HEK293 (cell line): Measurements from ENCODE around the gene TBC1D16.

Experiments
- CTCF ChIA-PET: fragments of 350-600 bp; formaldehyde crosslinking; extraction: SDS; loops from one replicate; lab custom pipeline; 2021; ENCODE audit warnings: antibody characterized with exemption; lab: Yijun Ruan, JAX
- POLR2A ChIA-PET: fragments of 300-600 bp; formaldehyde crosslinking; extraction: SDS; loops from one replicate; lab custom pipeline; 2020; ENCODE audit warnings: antibody characterized with exemption, inconsistent platforms; lab: Yijun Ruan, JAX
- H3K27ac ChIP-seq: fragments of 200-500 bp; sonication (Bioruptor generic); 2 replicates; pipeline ENCODE4 v1.5.1; 2014; ENCODE audit warnings: low read depth, low read length, control low read depth, inconsistent platforms; ENCODE audit errors: extremely low read depth
- H3K36me3 ChIP-seq, 2 experiments: fragments of 200-500 bp in 1 of 2; sonication (Bioruptor generic) in 1 of 2; 1 replicate in 1 of 2; 2 replicates in 1 of 2; pipeline ENCODE4 v1.5.1; 2014 to 2017; ENCODE audit warnings: inconsistent platforms in 2 of 2, low read length in 2 of 2; ENCODE audit not compliant: control insufficient read depth in 2 of 2, insufficient read depth in 1 of 2
- H3K4me1 ChIP-seq: fragments of 200-500 bp; sonication (Bioruptor generic); 2 replicates; pipeline ENCODE4 v1.5.1; 2014; ENCODE audit warnings: mild to moderate bottlenecking, low read length, inconsistent platforms; ENCODE audit not compliant: control insufficient read depth, insufficient read depth
- H3K4me3 ChIP-seq: 2 replicates; pipeline ENCODE4 v1.5.1; 2011; ENCODE audit warnings: low read depth, mild to moderate bottlenecking, control low read depth, low read length, moderate library complexity
- H3K9me3 ChIP-seq: fragments of 200-500 bp; sonication (Bioruptor generic); 2 replicates; pipeline ENCODE4 v1.5.1; 2014; ENCODE audit warnings: low read depth, low read length, inconsistent platforms; ENCODE audit not compliant: control insufficient read depth, insufficient read depth
- GLIS1 ChIP-seq: fragments of 450-650 bp; formaldehyde crosslinking; IDR thresholded peaks from 2 replicates; pipeline ENCODE4 v1.5.1; 2016; ENCODE audit warnings: missing biosample characterization, missing genetic modification characterization
- HIC1 ChIP-seq: fragments of 450-650 bp; formaldehyde crosslinking; IDR thresholded peaks from 2 replicates; pipeline ENCODE4 v1.5.1; 2016; ENCODE audit warnings: missing biosample characterization, missing genetic modification characterization
- KLF8 ChIP-seq: fragments of 450-650 bp; formaldehyde crosslinking; IDR thresholded peaks from 2 replicates; pipeline ENCODE4 v1.5.1; 2016; ENCODE audit warnings: missing biosample characterization, missing genetic modification characterization
- MYNN ChIP-seq: fragments of 450-650 bp; formaldehyde crosslinking; IDR thresholded peaks from 2 replicates; pipeline ENCODE4 v1.5.1; 2016; ENCODE audit warnings: missing biosample characterization, missing genetic modification characterization, borderline replicate concordance
- SCRT2 ChIP-seq: fragments of 450-650 bp; formaldehyde crosslinking; IDR thresholded peaks from 2 replicates; pipeline ENCODE4 v1.5.1; 2016; ENCODE audit warnings: missing biosample characterization, missing genetic modification characterization
- ZFP41 ChIP-seq: fragments of 450-650 bp; formaldehyde crosslinking; IDR thresholded peaks from 2 replicates; pipeline ENCODE4 v1.5.1; 2016; ENCODE audit warnings: missing biosample characterization, missing genetic modification characterization, borderline replicate concordance
- ZIC2 ChIP-seq: fragments of 450-650 bp; formaldehyde crosslinking; IDR thresholded peaks from 2 replicates; pipeline ENCODE4 v1.5.1; 2016; ENCODE audit warnings: missing biosample characterization, missing genetic modification characterization
- ZNF266 ChIP-seq: fragments of 450-650 bp; formaldehyde crosslinking; IDR thresholded peaks from 2 replicates; pipeline ENCODE4 v1.5.1; 2016; ENCODE audit warnings: missing biosample characterization, missing genetic modification characterization, low read depth
- ZNF354C ChIP-seq: fragments of 450-650 bp; formaldehyde crosslinking; IDR thresholded peaks from 2 replicates; pipeline ENCODE4 v1.5.1; 2016; ENCODE audit warnings: missing biosample characterization, missing genetic modification characterization, low read depth, borderline replicate concordance
- ZNF433 ChIP-seq: fragments of 450-650 bp; formaldehyde crosslinking; IDR thresholded peaks from 2 replicates; pipeline ENCODE4 v1.5.1; 2016; ENCODE audit warnings: missing biosample characterization, missing genetic modification characterization, low read depth
- ZNF621 ChIP-seq: fragments of 450-650 bp; formaldehyde crosslinking; IDR thresholded peaks from 2 replicates; pipeline ENCODE4 v1.5.1; 2017; ENCODE audit warnings: missing biosample characterization, missing genetic modification characterization
- TF ChIP-seq, protein P1 (sequence below): fragments of 450-650 bp; formaldehyde crosslinking; IDR thresholded peaks from 2 replicates; pipeline ENCODE4 v1.5.1; 2016; ENCODE audit warnings: missing biosample characterization, missing genetic modification characterization
- TF ChIP-seq, protein P2 (sequence below): fragments of 450-650 bp; formaldehyde crosslinking; IDR thresholded peaks from 2 replicates; pipeline ENCODE4 v1.5.1; 2016; ENCODE audit warnings: missing biosample characterization, missing genetic modification characterization

TBC1D16 gene

DNA sequence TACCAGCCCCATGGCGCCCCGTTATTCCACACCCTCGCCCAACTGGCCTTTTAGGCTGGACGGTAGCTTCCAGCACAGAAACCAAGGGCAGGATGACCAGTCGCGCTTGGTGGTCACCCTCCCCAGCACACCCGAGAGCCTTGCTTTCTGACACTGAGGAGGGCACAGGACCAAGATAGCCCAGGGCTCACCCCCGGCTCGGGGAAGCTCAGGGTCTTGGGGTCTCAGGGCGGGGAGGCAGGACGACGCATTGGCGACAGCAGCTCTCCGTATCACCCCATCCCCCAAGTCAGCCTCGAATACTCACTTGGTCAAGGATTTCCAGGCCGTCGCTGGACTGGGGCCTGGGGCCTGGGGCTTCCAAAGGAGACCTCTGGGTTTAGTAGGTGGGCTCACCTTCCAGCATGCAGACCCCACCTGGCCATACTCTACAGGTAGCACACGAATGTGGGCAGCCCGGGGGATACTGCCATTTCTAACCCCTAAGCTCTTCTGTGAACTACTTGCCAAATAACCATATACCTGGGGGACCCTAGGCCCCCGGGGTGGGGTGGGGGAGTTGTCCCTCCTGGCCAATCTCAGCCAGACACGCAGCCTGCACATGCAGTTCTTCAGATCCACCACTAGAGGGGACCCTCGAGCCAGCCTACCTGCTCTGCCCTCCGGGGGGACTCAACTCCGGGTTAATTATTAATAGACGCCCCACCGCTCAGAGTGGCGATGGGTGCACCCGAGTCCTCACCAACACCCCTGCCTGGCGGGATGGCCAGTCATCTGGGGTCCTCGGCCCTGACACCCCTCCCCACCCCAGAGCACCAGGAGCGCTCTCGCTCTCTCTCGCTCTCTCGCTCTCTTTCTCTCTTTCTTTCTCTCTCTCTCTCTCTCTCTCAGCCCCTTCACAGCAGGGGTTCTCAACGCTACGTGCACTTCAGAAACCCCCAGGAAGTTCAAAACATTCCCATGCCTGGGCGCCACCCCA lies 30.0 kb downstream of the TBC1D16 start (continued):
- TF ChIP-seq HIC1 (tag by site-specific recombination) (peak; percentile 57; the same call in 1 of the 2 replicates), GLIS1 (tag by site-specific recombination) (peak; percentile 29; the same call in 1 of the 2 replicates), ZIC2 (tag by site-specific recombination) (peak; percentile 71), ZNF266 (tag by site-specific recombination) (no peak), KLF8 (tag by site-specific recombination) (peak; percentile 18; the same call in 1 of the 2 replicates)

- Histone ChIP-seq H3K27ac (no peak overlapping the region), H3K9me3 (no peaks in the 10 kb centered on the region), H3K4me1 (no peaks in the 10 kb centered on the region), H3K4me3 (no peak overlapping the region), H3K36me3 (peaks cover 0 to 5% of the 10 kb centered on the region in 2 experiments; a peak in 2 of 3 replicates)
- ChIA-PET POLR2A (no interaction called here), CTCF (interaction anchor here (0.5 to 5.1 kb wide), 8 partner anchors 9 to 358 kb away, joined by 3 to 41 read pairs (median 4); no protein-coding TSS in a partner anchor)
- no peak for TF ChIP-seq MYNN (tag by site-specific recombination)
- TF ChIP-seq, protein P1, sequence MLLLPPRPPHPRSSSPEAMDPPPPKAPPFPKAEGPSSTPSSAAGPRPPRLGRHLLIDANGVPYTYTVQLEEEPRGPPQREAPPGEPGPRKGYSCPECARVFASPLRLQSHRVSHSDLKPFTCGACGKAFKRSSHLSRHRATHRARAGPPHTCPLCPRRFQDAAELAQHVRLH (tag by site-specific recombination): no peak
- TF ChIP-seq ZNF354C (tag by site-specific recombination): no peak
- TF ChIP-seq, protein P2, sequence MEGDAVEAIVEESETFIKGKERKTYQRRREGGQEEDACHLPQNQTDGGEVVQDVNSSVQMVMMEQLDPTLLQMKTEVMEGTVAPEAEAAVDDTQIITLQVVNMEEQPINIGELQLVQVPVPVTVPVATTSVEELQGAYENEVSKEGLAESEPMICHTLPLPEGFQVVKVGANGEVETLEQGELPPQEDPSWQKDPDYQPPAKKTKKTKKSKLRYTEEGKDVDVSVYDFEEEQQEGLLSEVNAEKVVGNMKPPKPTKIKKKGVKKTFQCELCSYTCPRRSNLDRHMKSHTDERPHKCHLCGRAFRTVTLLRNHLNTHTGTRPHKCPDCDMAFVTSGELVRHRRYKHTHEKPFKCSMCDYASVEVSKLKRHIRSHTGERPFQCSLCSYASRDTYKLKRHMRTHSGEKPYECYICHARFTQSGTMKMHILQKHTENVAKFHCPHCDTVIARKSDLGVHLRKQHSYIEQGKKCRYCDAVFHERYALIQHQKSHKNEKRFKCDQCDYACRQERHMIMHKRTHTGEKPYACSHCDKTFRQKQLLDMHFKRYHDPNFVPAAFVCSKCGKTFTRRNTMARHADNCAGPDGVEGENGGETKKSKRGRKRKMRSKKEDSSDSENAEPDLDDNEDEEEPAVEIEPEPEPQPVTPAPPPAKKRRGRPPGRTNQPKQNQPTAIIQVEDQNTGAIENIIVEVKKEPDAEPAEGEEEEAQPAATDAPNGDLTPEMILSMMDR: no peak
- no peak for TF ChIP-seq ZNF433 (tag by site-specific recombination)
These were observed 31.7 kb downstream of the TBC1D16 start for GRCh38 chr17:80003969-80004368.

- ChIA-PET CTCF (interaction anchor here (5.1 kb wide), 1 partner anchor 8 kb away, joined by 41 read pairs; no protein-coding TSS in a partner anchor), POLR2A (no interaction called here)
- no peaks in the 10 kb centered on the region for H3K4me1 ChIP-seq
- TF ChIP-seq SCRT2 (0 out of 2 replicates have a peak, but pooled peaks have one; percentile 13), ZNF621 (no peak), ZIC2 (tag by site-specific recombination) (peak; percentile 89), ZFP41 (tag by site-specific recombination) (no peak)
- H3K27ac ChIP-seq: no peak overlapping the region
- H3K9me3 ChIP-seq: no peaks in the 10 kb centered on the region
- peaks cover 0 to 5% of the 10 kb centered on the region in 2 experiments; a peak in 2 of 3 replicates for H3K36me3 ChIP-seq
- H3K4me3 ChIP-seq: no peak overlapping the region
These were observed 32.8 kb downstream of the TBC1D16 start for GRCh38 chr17:80002690-80003490.
